CD4-positive, alpha-beta T cell (primary cell): Measurements from ENCODE around the gene HPRT1. TPM values are rescaled to one million over a fixed set of nuclear protein-coding genes. Genes with fewer than 3 reads are reported as not detected.

Experiments
- ATAC-seq: fragments of 200-7000 bp; cut with Tn5 transposase; one replicate; pipeline ENCODE4 v1.10.0; 2022; ENCODE audit warnings: mild to moderate bottlenecking; ENCODE audit not compliant: poor library complexity
- CTCF ChIA-PET: fragments of 350-600 bp; sonication (Branson Sonifier 250); formaldehyde crosslinking; loops from one replicate; lab custom pipeline; 2021; ENCODE audit warnings: antibody characterized with exemption, inconsistent platforms; lab: Charles Lee
- POLR2A ChIA-PET: fragments of 350-600 bp; sonication (Branson Sonifier 250); formaldehyde crosslinking; loops from one replicate; lab custom pipeline; 2021; ENCODE audit warnings: antibody characterized with exemption, inconsistent platforms; lab: Charles Lee
- DNase-seq, 14 experiments: peaks; one replicate each; pipeline ENCODE4 v3.0.0-alpha.2; 2013 to 2020; ENCODE audit warnings: mixed read lengths in 2 of 14
- H3K27ac ChIP-seq, 2 donors: one replicate each; pipeline versions ENCODE4 v1.5.1 to v1.7.0; 2013; ENCODE audit warnings: low read length in 2 of 2, low read depth in 1 of 2, mild to moderate bottlenecking in 1 of 2
- H3K27me3 ChIP-seq, 2 experiments: 1 replicate in 1 of 2; 2 replicates in 1 of 2; pipeline versions ENCODE4 v1.6.1 to v1.7.0; 2013; ENCODE audit warnings: low read length in 2 of 2, control low read depth in 1 of 2, mild to moderate bottlenecking in 1 of 2, moderate library complexity in 1 of 2; ENCODE audit not compliant: insufficient read depth in 2 of 2, control insufficient read depth in 1 of 2
- H3K36me3 ChIP-seq: one replicate; pipeline ENCODE4 v1.6.1; 2013; ENCODE audit warnings: low read length, control low read depth; ENCODE audit not compliant: insufficient read depth
- H3K4me1 ChIP-seq: one replicate; pipeline ENCODE4 v1.6.1; 2013; ENCODE audit warnings: low read length, control low read depth; ENCODE audit not compliant: insufficient read depth
- H3K4me3 ChIP-seq: one replicate; pipeline ENCODE4 v1.5.1; 2013; ENCODE audit warnings: mild to moderate bottlenecking, low read length, moderate library complexity
- H3K9me3 ChIP-seq, 2 experiments: 1 replicate in 1 of 2; 2 replicates in 1 of 2; pipeline versions ENCODE4 v1.6.1 to v1.7.0; 2013; ENCODE audit warnings: low read length in 2 of 2, mild to moderate bottlenecking in 2 of 2, control low read depth in 1 of 2, moderate library complexity in 1 of 2; ENCODE audit not compliant: control insufficient read depth in 1 of 2, insufficient read depth in 1 of 2
- H3K27ac Mint-ChIP-seq: one replicate; pipeline ENCODE4 v1.8.0; 2020; ENCODE audit warnings: mixed read lengths
- H3K27me3 Mint-ChIP-seq: one replicate; pipeline ENCODE4 v1.8.0; 2021; ENCODE audit warnings: mixed read lengths
- H3K36me3 Mint-ChIP-seq: one replicate; pipeline ENCODE4 v1.8.0; 2021; ENCODE audit warnings: low read depth, mixed read lengths
- H3K4me1 Mint-ChIP-seq: one replicate; pipeline ENCODE4 v1.8.0; 2021; ENCODE audit warnings: low read depth, mixed read lengths
- H3K4me3 Mint-ChIP-seq: one replicate; pipeline ENCODE4 v1.8.0; 2020; ENCODE audit warnings: mild to moderate bottlenecking, mixed read lengths
- H3K9me3 Mint-ChIP-seq: one replicate; pipeline ENCODE4 v1.8.0; 2020; ENCODE audit warnings: mixed read lengths
- intact Hi-C, 2 experiments: fragments of 100-400 bp; cut with DNase I in 1 of 2; cut with micrococcal nuclease in 1 of 2; formaldehyde crosslinking; loops; one replicate each; pipeline versions ENCODE4 v1.15.1 to v1.9.0; 2023 to 2025; cut with DNase I, micrococcal nuclease
- total RNA-seq, 174 experiments: library from RNA in 2 of 174; stranded (reverse) in 2 of 174; gene quantifications; one replicate each; pipeline ENCODE4 v1.2.3 and lab custom pipeline; 2021 to 2026
- TF ChIP-seq, protein P1 (sequence below): fragments of 200-600 bp; IDR thresholded peaks from one replicate; pipeline ENCODE4 v1.8.0; 2022; ENCODE audit warnings: antibody characterized with exemption, mild to moderate bottlenecking

Gene HPRT1
- total RNA-seq, 2 experiments from 2014 or later, result 14.1 to 15.5 TPM

DNA sequence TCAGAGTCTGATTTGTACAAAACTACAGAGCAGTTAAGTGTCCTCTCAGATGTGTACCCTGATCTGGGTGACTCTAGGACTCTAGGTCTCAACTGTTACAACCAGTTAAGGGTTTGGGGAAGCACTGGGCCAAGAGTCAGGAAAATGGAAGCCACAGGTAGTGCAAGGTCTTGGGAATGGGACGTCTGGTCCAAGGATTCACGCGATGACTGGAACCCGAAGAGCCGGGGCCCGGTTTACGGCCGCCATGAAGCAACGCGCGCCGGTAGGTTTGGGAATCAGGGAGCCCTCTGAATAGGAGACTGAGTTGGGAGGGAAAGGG lies 321 bp upstream of the HPRT1 start:
- Histone ChIP-seq H3K9me3 (no peaks in the 10 kb centered on the region), H3K4me3 (peak overlapping the region; percentile 64), H3K27me3 (no peaks in the 10 kb centered on the region), H3K27ac (no peak overlapping the region), H3K36me3 (no peaks in the 10 kb centered on the region), H3K4me1 (peaks cover 14% of the 10 kb centered on the region)
- Mint-ChIP-seq H3K4me1 (peaks cover 20% of the 10 kb centered on the region), H3K4me3 (peak overlapping the region; percentile 91), H3K36me3 (no peaks in the 10 kb centered on the region), H3K9me3 (no peaks in the 10 kb centered on the region), H3K27me3 (no peaks in the 10 kb centered on the region), H3K27ac (peak overlapping the region; percentile 53)
- peak; percentile 2 for ATAC-seq
- ChIA-PET POLR2A (interaction anchor here (0.7 to 1.8 kb wide), 2 partner anchors 14 to 347 kb away, joined by 3 to 4 read pairs; a partner anchor contains a TSS), CTCF (no interaction called here)
- peak in 1 of 14 experiments; percentile 5 for DNase-seq
- TF ChIP-seq, protein P1, sequence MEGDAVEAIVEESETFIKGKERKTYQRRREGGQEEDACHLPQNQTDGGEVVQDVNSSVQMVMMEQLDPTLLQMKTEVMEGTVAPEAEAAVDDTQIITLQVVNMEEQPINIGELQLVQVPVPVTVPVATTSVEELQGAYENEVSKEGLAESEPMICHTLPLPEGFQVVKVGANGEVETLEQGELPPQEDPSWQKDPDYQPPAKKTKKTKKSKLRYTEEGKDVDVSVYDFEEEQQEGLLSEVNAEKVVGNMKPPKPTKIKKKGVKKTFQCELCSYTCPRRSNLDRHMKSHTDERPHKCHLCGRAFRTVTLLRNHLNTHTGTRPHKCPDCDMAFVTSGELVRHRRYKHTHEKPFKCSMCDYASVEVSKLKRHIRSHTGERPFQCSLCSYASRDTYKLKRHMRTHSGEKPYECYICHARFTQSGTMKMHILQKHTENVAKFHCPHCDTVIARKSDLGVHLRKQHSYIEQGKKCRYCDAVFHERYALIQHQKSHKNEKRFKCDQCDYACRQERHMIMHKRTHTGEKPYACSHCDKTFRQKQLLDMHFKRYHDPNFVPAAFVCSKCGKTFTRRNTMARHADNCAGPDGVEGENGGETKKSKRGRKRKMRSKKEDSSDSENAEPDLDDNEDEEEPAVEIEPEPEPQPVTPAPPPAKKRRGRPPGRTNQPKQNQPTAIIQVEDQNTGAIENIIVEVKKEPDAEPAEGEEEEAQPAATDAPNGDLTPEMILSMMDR, result no peak
- intact Hi-C loops, result loop anchor here in 1 of 2 experiments (5.0 kb wide), 1 partner anchor 1513 kb away; the partner anchor contains the start of gene MMGT1

- H3K4me1 Mint-ChIP-seq, result peaks cover 20% of the 10 kb centered on the region
- H3K4me3 Mint-ChIP-seq, result peak overlapping the region; percentile 97
- H3K36me3 Mint-ChIP-seq, result no peaks in the 10 kb centered on the region
- no peaks in the 10 kb centered on the region for H3K9me3 ChIP-seq
- peaks cover 14% of the 10 kb centered on the region for H3K4me1 ChIP-seq
- intact Hi-C loops, result loop anchor here in 1 of 2 experiments (5.0 kb wide), 1 partner anchor 1511 kb away; the partner anchor contains the start of gene MMGT1
- TF ChIP-seq, protein P1, result no peak
- CTCF ChIA-PET, result no interaction called here
- H3K9me3 Mint-ChIP-seq, result no peaks in the 10 kb centered on the region
- no peaks in the 10 kb centered on the region for H3K27me3 Mint-ChIP-seq
- no peaks in the 10 kb centered on the region for H3K27me3 ChIP-seq
- DNase-seq (peak in 1 of 14 experiments; percentile 11), ATAC-seq (no peak)
- no peak overlapping the region for H3K27ac ChIP-seq
- H3K4me3 ChIP-seq, result peak overlapping the region; percentile 64
- H3K27ac Mint-ChIP-seq, result peak overlapping the region; percentile 75
- H3K36me3 ChIP-seq, result no peaks in the 10 kb centered on the region
- POLR2A ChIA-PET, result interaction anchor here (1.8 kb wide), 1 partner anchor 13 kb away, joined by 4 read pairs; no protein-coding TSS in a partner anchor
Observed at GRCh38 chrX:134460862-134461220, 876 bp downstream of the HPRT1 start.

DNA sequence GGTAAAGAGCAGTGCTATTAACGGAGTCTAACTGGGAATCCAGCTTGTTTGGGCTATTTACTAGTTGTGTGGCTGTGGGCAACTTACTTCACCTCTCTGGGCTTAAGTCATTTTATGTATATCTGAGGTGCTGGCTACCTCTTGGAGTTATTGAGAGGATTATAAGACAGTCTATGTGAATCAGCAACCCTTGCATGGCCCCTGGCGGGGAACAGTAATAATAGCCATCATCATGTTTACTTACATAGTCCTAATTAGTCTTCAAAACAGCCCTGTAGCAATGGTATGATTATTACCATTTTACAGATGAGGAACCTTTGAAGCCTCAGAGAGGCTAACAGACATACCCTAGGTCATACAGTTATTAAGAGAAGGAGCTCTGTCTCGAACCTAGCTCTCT lies 1.5 kb downstream of the HPRT1 start:
- Histone ChIP-seq H3K9me3 (no peaks in the 10 kb centered on the region), H3K27me3 (no peaks in the 10 kb centered on the region), H3K4me1 (peaks cover 14% of the 10 kb centered on the region), H3K36me3 (no peaks in the 10 kb centered on the region), H3K27ac (no peak overlapping the region), H3K4me3 (no peak overlapping the region)
- H3K27me3 Mint-ChIP-seq, result no peaks in the 10 kb centered on the region
- DNase-seq (no peak), ATAC-seq (no peak)
- POLR2A ChIA-PET, result interaction anchor here (1.8 kb wide), 1 partner anchor 12 kb away, joined by 4 read pairs; no protein-coding TSS in a partner anchor
- no peak overlapping the region for H3K27ac Mint-ChIP-seq
- H3K4me1 Mint-ChIP-seq, result peaks cover 20% of the 10 kb centered on the region
- CTCF ChIA-PET, result no interaction called here
- TF ChIP-seq, protein P1, result no peak
- intact Hi-C loops, result loop anchor here in 1 of 2 experiments (5.0 kb wide), 1 partner anchor 1511 kb away; the partner anchor contains the start of gene MMGT1
- peak overlapping the region; percentile 97 for H3K4me3 Mint-ChIP-seq
- H3K9me3 Mint-ChIP-seq, result no peaks in the 10 kb centered on the region
- no peaks in the 10 kb centered on the region for H3K36me3 Mint-ChIP-seq
